GOT3 (cell line): ENCODE data around the gene INPPL1.

Source experiments
- DNase-seq: peaks from one replicate; lab custom pipeline; 2025; ENCODE audit warnings: mixed read lengths; lab: John Stamatoyannopoulos, UW

Gene INPPL1

GRCh38 chr11:72280726-72281315 is 56.3 kb downstream of the INPPL1 start:
- DNase-seq: no peak

- no peak for DNase-seq
Observed at GRCh38 chr11:72283947-72284346, 59.4 kb downstream of the INPPL1 start.

- DNase-seq: no peak
Observed at GRCh38 chr11:72287293-72287692, 62.7 kb downstream of the INPPL1 start.
